ENCODE data around the gene SND1.
A peak's percentile ranks its signal among the peaks of the same experiment; 100 is the strongest.
"Not testable (repeated sequence)": the region's sequence is repeated elsewhere in the genome, so short reads cannot be mapped to it uniquely, and the experiment has no call there.

The SND1 gene

GRCh38 chr7:127652333-127653248 lies 597 bp downstream of the SND1 start:
- FAIRE-seq = no peak
- peak; percentile 30 for DNase-seq (ENCODE audit: low spot score)

- DNase-seq (ENCODE audit: low spot score) (no peak), FAIRE-seq (no peak)
These were observed 1.4 kb downstream of the SND1 start for GRCh38 chr7:127653396-127653795.

DNA sequence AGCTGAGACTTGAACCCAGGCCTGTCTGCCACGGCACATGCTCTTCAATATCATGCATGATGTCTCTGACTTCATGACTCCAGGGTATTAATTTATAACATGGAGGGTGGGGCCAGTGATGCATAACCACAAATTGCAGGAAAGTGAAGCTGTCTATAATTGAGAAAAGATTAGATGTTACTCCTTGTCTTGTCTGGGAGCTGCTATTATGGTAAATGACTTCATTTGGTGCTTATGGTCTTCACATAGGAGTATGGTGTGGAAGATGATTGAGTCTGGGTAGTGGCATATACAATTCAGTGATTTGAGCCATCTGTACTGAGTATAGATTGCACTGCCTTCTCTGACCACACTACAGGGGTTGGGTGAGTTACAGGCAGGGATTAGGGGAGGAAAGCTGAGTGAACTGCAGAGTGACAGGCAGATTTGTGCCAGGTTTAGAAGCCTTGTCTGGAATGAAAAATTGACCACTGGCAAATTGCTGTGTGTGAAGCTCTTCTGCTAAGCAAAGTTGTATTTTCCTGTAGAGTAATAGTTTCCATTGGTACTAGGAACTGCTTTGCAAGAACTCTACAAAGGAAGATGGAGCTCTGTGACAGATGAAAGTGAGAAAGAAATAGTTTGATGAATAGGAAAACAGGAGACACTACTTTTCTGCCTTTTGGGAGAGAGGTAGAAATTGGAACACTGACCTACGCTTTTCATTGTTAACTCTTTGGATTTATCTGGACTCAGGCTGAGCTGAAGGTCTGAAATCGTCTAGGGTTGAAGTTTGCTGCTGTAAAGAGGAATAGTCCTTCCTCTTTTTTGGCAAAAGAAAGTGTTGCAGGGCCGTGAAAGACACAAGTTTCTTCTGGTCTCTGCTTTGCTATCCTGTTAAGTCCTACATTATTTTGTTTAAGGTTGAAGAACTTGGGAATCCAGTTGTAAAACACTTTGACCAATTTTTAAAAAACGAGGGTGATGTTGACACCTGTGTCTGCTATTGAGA lies 2.7 kb downstream of the SND1 start:
- DNase-seq (ENCODE audit: low spot score) = peak; percentile 27
- peak; percentile 23 for FAIRE-seq

DNA sequence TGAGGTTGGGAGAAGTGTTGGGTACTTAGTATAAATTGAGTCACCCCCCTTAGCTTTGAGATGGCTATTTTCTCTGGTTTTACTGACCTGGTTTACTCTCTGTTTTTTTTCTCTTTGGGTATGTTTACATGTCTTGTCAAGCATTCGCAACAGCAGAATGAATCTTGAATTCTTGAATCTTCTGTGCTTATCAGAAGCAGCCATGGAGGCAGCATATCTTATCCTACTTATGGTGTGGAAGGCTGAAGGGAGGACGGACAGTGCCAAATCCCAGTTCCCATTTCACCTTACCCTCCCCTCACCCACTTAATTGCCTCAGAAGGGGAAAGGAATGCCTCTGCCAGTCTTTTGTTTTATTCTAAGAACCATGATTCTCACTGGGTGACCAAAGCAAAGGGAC lies 3.7 kb downstream of the SND1 start:
- FAIRE-seq (no peak), DNase-seq (ENCODE audit: low spot score) (no peak)

DNA sequence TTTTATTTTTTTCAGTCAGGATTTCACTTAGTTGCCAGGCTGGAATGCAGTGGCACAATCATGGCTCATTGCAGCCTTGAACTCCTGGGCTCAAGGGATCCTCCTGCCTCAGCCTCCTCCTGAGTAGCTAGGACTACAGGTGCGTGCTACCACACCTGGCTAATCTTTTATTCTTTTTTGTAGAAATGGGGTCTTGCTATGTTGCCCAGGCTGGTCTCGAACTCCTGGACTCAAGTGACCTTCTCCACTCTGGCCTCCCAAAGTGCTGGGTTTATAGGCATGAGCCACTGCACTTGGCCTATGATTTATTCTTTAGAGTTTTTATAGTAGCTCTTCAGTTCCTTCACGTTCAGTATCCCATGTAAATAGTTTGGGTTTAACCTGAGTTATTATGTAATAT lies 5.5 kb downstream of the SND1 start:
- no peak for FAIRE-seq
- no peak for DNase-seq (ENCODE audit: low spot score)

GRCh38 chr7:127658970-127659630 lies 7.1 kb downstream of the SND1 start:
- no peak for FAIRE-seq

DNA sequence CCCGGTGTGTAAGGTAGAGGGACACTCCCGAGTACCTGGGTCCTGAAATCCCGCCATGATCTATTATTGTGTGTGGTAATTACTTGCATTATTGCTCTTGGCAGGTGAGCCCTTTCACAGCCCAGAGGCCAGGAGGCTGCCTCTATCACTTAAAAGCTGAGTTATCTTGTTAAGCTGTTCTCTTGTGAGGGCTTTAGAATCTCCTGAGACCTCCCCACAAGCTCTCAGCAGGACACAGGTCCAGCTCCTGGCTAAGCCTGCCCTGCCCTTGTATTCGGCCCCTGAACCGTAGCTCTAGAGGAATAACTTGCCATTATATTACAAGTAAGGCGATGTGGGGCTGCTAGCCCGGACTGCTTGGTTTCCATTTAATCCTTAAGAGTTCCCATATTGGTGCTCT lies 13.9 kb downstream of the SND1 start:
- no peak for FAIRE-seq
- no peak for DNase-seq (ENCODE audit: low spot score)

More at GRCh38 chr7:127658970-127659630, 7.1 kb downstream of the SND1 start:
- no peak for DNase-seq (ENCODE audit: low spot score)

DNA sequence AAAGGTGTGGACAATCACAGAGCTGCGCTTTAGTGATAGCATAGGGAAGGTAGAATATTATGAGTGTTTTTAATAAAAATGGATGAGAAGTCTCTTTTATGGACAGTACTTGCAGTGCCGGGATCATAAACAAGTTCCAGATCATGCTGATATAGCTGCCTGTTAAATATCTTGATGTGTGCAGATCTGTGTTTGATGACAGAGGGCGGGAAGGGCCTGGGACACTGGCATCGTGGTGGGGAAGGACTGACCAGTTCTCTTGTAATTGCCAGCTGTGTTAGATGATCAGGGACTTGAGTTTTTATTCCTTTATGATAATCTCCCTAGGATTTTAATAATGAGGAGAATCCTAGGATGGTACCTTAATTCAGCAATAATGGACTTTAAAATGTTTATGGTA lies 14.6 kb downstream of the SND1 start:
- no peak for FAIRE-seq
- no peak for DNase-seq (ENCODE audit: low spot score)

- peak; percentile 86 for DNase-seq (ENCODE audit: low spot score)
- FAIRE-seq = peak; percentile 94
These were observed 15.2 kb downstream of the SND1 start for GRCh38 chr7:127667017-127667670.

GRCh38 chr7:127667759-127668530 lies 16.0 kb downstream of the SND1 start:
- no peak for FAIRE-seq
- peak; percentile 26 for DNase-seq (ENCODE audit: low spot score)

DNA sequence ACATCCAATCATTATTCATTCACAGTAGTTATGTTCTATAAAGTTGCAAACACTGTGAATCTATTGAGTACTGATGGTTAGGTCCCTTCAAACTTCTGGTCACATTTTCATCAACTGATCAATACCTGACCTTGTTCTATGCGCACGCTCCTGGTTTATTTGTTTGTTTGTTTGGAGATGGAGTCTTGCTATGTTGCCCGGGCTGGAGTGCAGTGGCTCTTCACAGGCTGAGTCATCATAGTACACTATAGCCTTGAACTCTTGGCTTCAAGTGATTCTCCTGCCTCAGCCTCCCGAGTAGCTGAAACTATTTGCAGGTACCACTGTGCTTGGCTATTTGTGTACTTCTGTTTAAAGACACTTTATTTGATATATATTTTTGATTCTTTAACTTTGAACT lies 19.3 kb downstream of the SND1 start:
- DNase-seq (ENCODE audit: low spot score) (no peak), FAIRE-seq (no peak)

DNA sequence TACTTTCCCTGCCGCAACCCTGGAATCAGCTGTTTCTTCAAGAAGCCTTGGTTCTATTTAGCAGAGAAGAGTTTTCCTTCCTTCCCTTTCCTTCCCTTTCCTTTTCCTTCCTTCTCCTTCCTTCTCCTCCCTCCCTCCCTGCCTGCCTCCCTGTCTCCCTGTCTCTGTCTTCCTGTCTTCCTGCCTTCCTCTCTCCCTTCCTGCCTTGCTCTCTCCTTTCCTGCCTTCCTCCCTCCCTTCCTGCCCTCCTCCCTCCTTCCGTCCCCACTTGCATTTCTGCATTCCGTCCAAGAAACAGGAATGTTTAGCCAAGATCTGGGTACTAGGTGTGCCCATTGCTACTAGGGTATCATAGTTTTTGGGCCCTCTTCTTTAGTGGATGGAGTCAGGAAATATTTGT lies 21.9 kb downstream of the SND1 start:
- DNase-seq (ENCODE audit: low spot score) = no peak
- FAIRE-seq = no peak

DNA sequence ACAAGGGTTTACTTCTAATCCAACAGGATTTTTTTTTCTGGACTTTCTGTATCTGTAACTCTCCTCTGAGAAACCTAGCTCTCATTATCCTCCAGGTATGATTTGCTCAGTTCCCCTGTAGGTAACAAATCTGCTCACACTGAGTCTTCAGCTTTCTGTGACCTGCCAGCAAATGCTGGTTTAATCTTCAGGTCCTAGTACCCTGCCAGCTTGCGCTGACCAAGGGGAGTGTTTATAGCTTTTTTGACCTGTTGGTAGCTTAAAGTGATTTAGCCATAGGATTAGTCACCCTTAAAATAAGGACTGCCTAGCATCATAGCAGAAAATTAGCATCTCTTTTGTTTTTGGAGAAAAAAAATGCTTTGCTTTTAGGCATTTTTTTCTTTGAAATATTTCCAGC lies 22.4 kb downstream of the SND1 start:
- no peak for FAIRE-seq

GRCh38 chr7:127674923-127675322 lies 22.9 kb downstream of the SND1 start:
- FAIRE-seq; DNase-seq (ENCODE audit: low spot score): not testable (repeated sequence)

More for the DNA sequence above, 22.4 kb downstream of the SND1 start:
- DNase-seq (ENCODE audit: low spot score) = no peak

GRCh38 chr7:127675721-127676120 lies 23.7 kb downstream of the SND1 start:
- DNase-seq (ENCODE audit: low spot score) (no peak), FAIRE-seq (no peak)

GRCh38 chr7:127677433-127678230 lies 25.6 kb downstream of the SND1 start:
- DNase-seq (ENCODE audit: low spot score) (no peak), FAIRE-seq (no peak)

DNA sequence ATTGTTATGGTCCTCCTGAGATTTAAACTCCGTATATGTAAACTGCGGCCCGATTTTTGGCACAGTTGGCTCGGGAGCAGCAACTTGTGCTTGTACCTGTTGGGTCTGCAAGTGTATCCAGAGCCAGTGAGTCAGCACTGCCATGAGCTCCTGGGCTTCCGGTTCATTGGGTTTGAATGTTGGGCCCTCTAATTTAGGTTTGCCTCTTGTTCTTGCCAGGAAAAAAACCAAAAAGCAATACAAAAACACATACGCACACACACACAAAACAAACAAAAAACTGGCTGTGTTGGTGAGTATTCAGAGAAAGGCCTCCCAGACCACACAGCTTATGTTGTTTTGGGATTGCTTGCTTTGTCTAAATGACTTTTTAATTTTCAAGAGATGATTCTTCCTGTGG lies 26.3 kb downstream of the SND1 start:
- DNase-seq (ENCODE audit: low spot score) = no peak

DNA sequence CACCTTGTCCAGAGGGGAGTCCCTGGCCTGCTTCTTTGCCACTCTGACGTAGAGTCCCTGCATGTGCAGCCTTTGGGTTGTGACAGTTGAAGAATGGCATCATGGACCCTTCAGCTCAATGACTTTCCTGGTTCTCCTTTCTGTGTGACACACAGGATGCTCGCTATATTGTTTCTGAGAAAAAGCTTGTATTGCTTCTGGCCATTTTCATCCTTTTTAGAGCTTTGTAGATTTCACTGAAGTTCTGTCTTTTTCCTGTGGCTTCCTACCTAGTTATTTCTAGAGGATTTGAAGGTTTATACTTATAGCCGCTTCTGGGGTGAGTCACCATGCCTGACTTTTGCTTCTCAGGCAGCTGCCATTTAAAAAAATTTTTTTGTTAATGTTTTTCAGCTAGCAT lies 27.0 kb downstream of the SND1 start:
- DNase-seq (ENCODE audit: low spot score) (no peak), FAIRE-seq (peak; percentile 34)

More for the DNA sequence above, 26.3 kb downstream of the SND1 start:
- FAIRE-seq = no peak

- DNase-seq (ENCODE audit: low spot score) (no peak), FAIRE-seq (no peak)
These were observed 29.0 kb downstream of the SND1 start for GRCh38 chr7:127680983-127681382.
